Smooth muscle cell of the coronary artery (primary cell): Measurements from ENCODE around the gene SEC24B. TPM values are rescaled to one million over a fixed set of nuclear protein-coding genes. Genes with fewer than 3 reads are reported as not detected.

Experiments
- total RNA-seq: library from RNA; depleted of rRNA; stranded (reverse); fragments of >200 nt; gene quantifications from 2 replicates; pipeline ENCODE4 v1.2.3, GENCODE V29; 2014; ENCODE audit warnings: low replicate concordance

SEC24B gene
- 8.9 and 9.2 TPM in 2 replicates for total RNA-seq

GRCh38 chr4:109433205-109434006 lies at the start of gene SEC24B:
Gene SEC24B (plus strand): TSS chr4:109433815. CDS start chr4:109433870, 55 bp downstream.

GRCh38 chr4:109559983-109560686 lies 126.5 kb downstream of the SEC24B start, which contains the start of gene MCUB:
Gene MCUB (plus strand): TSS chr4:109560246. CDS start chr4:109560338, 92 bp downstream.

Other genes with a start within 250 kb of the SEC24B start
- gene COL25A1, start 131.2 kb upstream of the SEC24B start, total RNA-seq, result 0.15 and 0.59 TPM in 2 replicates
- gene MCUB, start 126.4 kb downstream of the SEC24B start, total RNA-seq, result 20.4 and 21.4 TPM in 2 replicates